Esophagus muscularis mucosa (tissue), 4 donors: ENCODE measurements around the gene FTO. TPM values are rescaled to one million over a fixed set of nuclear protein-coding genes. Genes with fewer than 3 reads are reported as not detected.

ENCODE experiments used
- DNase-seq: peaks from one replicate; pipeline ENCODE4 v3.0.0-alpha.2; 2017; ENCODE audit errors: extremely low spot score
- H3K27ac ChIP-seq, 4 donors: fragments of 200-600 bp; sonication (generic); replicated peaks in 1 of 4; 1 replicate in 3 of 4; 2 replicates in 1 of 4; pipeline ENCODE4 v1.5.1; 2016 to 2019; ENCODE audit warnings: mild to moderate bottlenecking in 1 of 4
- H3K27me3 ChIP-seq, 4 donors: fragments of 200-600 bp; sonication (generic); one replicate each; pipeline versions ENCODE4 v1.5.1 to v1.6.0; 2016 to 2019
- H3K36me3 ChIP-seq, 4 donors: fragments of 200-600 bp; sonication (generic); one replicate each; pipeline ENCODE4 v1.5.1; 2016 to 2019
- H3K4me1 ChIP-seq, 4 donors: fragments of 200-600 bp; sonication (generic); one replicate each; pipeline ENCODE4 v1.5.1; 2016 to 2019
- H3K4me3 ChIP-seq, 4 donors: fragments of 200-600 bp; sonication (generic); 1 replicate in 2 of 4; 2 replicates in 2 of 4; pipeline ENCODE4 v1.5.1; 2016 to 2019; ENCODE audit warnings: mild to moderate bottlenecking in 4 of 4, moderate library complexity in 1 of 4
- H3K9me3 ChIP-seq, 4 donors: fragments of 200-600 bp; sonication (generic); 1 replicate in 3 of 4; 2 replicates in 1 of 4; pipeline ENCODE4 v1.5.1; 2016 to 2019
- EP300 ChIP-seq: sonication (generic); formaldehyde crosslinking; IDR thresholded peaks from one replicate; pipeline ENCODE4 v1.6.1; 2017; ENCODE audit warnings: antibody characterized with exemption
- POLR2A ChIP-seq: fragments of 450-650 bp; IDR thresholded peaks from one replicate; pipeline ENCODE4 v1.6.1; 2017; ENCODE audit warnings: antibody characterized with exemption, moderate library complexity, mild to moderate bottlenecking, low read depth
- POLR2AphosphoS5 ChIP-seq, 2 donors: sonication (generic); formaldehyde crosslinking; IDR thresholded peaks; one replicate each; pipeline ENCODE4 v1.6.1; 2017; ENCODE audit warnings: antibody characterized with exemption in 2 of 2
- WGBS: methylation state at CpG from one replicate; pipeline ENCODE4 v1.1.5; 2018; 5-methylcytosine and 5-hydroxymethylcytosine counted together
- intact Hi-C: fragments of 100-400 bp; cut with DNase I; formaldehyde crosslinking; loops from one replicate; pipeline ENCODE4 v1.15.1; 2023
- total RNA-seq, 4 donors: library from RNA; depleted of rRNA; stranded (reverse); fragments of >200 nt; gene quantifications; one replicate each; pipeline versions ENCODE4 v1.1.0 to v1.2.1, GENCODE V29; 2016
- TF ChIP-seq, protein P1 (sequence below), 3 experiments: fragments of 200-600 bp in 2 of 3; fragments of 450-650 bp in 1 of 3; sonication (generic) in 2 of 3; IDR thresholded peaks; one replicate each; pipeline ENCODE4 v1.5.1; 2017 to 2019; ENCODE audit warnings: antibody characterized with exemption in 3 of 3, mild to moderate bottlenecking in 2 of 3, moderate library complexity in 1 of 3

The FTO gene
- total RNA-seq, 4 donors from 2014 or later = 101 to 121 (median 112) TPM

DNA sequence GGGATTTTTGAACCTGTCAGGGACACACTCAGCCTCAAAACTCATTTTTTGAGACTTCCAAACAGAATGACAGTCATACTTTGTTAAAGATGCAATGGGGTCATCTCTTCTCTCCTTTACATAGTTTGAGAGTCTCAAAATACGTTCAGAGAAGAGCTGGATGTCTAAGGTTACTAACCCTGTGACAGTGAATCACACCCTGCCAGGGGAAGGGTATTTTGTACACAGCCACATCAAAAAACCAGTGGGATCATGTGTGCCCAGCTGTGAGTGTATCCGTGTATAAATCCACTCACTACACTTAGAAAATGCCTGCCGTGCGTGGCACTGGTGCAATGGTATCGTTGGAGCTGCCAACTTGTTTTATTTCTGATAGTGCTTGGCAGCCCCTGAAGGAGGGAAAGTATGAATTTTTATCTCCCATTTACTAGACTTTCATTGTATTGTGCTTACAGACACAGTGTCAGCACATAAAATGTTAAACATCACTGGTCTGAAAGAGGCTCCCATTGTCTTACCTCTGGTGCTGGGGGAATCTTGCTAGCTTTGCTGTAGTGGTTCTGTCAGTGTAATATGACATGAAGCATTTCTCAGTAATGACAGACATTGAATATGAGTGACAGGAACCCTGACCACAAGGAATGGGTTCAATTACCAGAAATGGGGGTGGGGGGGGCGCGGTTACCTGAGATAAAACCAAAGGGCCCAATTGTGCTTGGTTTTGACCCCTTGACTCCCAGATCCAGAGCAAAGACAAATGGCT lies 256.3 kb downstream of the FTO start:
- 93% methylated on average over 7 of the region's 7 CpGs for WGBS
- TF ChIP-seq EP300 (no peak), POLR2AphosphoS5 (IDR thresholded peaks at IDR 0.05) (no peak), POLR2A (no peak)
- TF ChIP-seq, protein P1, sequence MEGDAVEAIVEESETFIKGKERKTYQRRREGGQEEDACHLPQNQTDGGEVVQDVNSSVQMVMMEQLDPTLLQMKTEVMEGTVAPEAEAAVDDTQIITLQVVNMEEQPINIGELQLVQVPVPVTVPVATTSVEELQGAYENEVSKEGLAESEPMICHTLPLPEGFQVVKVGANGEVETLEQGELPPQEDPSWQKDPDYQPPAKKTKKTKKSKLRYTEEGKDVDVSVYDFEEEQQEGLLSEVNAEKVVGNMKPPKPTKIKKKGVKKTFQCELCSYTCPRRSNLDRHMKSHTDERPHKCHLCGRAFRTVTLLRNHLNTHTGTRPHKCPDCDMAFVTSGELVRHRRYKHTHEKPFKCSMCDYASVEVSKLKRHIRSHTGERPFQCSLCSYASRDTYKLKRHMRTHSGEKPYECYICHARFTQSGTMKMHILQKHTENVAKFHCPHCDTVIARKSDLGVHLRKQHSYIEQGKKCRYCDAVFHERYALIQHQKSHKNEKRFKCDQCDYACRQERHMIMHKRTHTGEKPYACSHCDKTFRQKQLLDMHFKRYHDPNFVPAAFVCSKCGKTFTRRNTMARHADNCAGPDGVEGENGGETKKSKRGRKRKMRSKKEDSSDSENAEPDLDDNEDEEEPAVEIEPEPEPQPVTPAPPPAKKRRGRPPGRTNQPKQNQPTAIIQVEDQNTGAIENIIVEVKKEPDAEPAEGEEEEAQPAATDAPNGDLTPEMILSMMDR (IDR thresholded peaks at IDR 0.05) = no peak
- Histone ChIP-seq H3K4me1 (no peaks in the 10 kb centered on the region), H3K27ac (no peak overlapping the region), H3K4me3 (no peak overlapping the region), H3K36me3 (no peaks in the 10 kb centered on the region), H3K27me3 (no peaks in the 10 kb centered on the region), H3K9me3 (no peaks in the 10 kb centered on the region)
- intact Hi-C loops = no loop called here
- DNase-seq = no peak

DNA sequence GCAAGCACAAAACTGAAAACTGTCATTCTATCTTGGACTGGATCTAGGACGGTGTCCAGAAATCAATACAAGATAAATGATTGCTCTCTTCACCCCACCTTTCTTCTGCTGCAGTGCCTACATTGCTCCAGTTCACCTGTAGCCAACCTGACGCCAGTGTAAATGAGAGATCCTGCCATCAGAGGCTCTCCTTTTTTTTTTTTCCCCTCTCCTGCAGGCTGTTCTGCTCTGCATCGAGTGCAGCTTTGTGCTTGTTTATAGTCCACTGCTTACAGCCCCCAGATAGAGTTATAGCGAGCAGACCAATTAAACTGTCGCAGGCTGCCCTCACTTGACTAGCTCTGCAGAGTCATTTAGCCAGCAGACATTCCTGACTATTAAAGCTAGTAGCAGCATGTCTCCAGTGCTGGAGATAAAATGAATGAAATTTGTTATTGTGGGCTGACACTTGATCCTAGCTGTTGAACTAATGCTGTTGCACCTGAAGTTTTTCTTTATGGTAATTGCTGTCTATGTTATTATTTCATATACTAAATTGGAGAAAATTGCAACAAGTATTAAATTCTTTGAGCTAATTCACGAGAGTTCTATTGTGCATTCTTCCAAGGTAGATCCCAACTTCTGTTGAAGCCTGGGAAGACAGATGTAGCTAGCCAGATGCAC lies 257.1 kb downstream of the FTO start:
- no peaks in the 10 kb centered on the region for H3K4me1 ChIP-seq
- 94% methylated on average over 6 of the region's 6 CpGs for WGBS

DNA sequence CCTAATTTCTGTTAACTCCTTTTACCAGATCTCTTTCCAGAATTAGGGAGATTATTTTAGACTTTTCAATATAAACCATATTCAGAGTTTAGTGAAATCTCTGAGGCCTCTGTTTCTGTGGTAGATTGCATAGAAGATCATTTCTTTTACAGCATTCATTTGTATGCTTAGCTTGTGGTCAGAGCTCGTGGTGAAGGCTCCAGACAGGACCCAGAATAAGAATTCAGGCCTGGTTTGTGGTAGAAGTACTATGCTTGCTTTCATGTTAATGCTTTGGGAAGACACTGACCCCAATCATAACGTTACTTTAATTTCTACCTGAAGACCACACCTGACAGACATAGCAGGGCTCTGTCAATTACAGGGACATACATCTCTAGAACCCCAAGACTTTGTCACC lies 258.1 kb downstream of the FTO start:
- no peak overlapping the region for H3K4me3 ChIP-seq
- no peaks in the 10 kb centered on the region for H3K36me3 ChIP-seq
- intact Hi-C loops = no loop called here
- H3K27me3 ChIP-seq = no peaks in the 10 kb centered on the region
- 94% methylated on average over 2 of the region's 2 CpGs for WGBS
- no peaks in the 10 kb centered on the region for H3K9me3 ChIP-seq
- TF ChIP-seq POLR2A = no peak
- TF ChIP-seq, protein P1 (IDR thresholded peaks at IDR 0.05) = no peak
- TF ChIP-seq POLR2AphosphoS5 (IDR thresholded peaks at IDR 0.05) = no peak
- no peak for TF ChIP-seq EP300
- no peaks in the 10 kb centered on the region for H3K4me1 ChIP-seq
- DNase-seq = no peak
- H3K27ac ChIP-seq = no peak overlapping the region

More for the DNA sequence above, 257.1 kb downstream of the FTO start:
- Histone ChIP-seq H3K27ac (no peak overlapping the region), H3K4me3 (no peak overlapping the region), H3K9me3 (no peaks in the 10 kb centered on the region), H3K27me3 (no peaks in the 10 kb centered on the region), H3K36me3 (no peaks in the 10 kb centered on the region)
- intact Hi-C loops = no loop called here
- DNase-seq = no peak
- TF ChIP-seq POLR2AphosphoS5 (IDR thresholded peaks at IDR 0.05) = no peak
- TF ChIP-seq, protein P1 (IDR thresholded peaks at IDR 0.05) = no peak
- TF ChIP-seq EP300 = no peak
- TF ChIP-seq POLR2A = no peak

DNA sequence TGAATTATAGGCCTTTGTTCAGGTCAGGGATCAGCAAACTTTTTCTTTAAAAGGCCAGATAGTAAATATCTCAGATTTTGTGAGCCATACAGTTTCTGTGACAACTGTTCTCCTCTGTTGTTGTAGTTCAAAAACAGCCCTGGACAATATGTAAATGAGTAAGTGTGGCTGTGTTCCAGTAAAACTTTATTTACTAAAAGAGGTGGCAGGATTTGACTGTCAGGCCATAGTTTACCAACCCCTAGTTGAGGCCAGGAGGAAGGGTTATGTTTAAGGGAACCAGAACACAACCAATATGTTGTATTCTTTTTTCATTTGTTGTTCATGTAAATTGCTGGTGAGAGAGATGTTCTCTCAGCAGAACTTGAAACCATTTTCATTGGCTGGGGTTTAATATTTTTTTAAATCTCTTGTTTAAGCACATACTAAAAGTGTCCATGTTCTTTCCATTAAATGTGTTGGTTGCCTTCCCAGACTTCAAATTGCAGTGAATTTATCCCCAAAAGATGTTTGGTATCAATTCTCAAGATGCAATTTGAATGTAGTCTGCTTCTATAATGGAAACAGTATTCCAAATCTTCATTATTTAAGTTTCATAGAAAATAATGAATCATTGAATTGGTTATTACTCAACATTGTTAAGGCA lies 260.3 kb downstream of the FTO start:
- H3K27ac ChIP-seq = no peak overlapping the region
- no peak for DNase-seq
- TF ChIP-seq EP300 = no peak
- no peak for TF ChIP-seq POLR2AphosphoS5 (IDR thresholded peaks at IDR 0.05)
- TF ChIP-seq, protein P1 (IDR thresholded peaks at IDR 0.05) = no peak
- no peak for TF ChIP-seq POLR2A
- no peaks in the 10 kb centered on the region for H3K36me3 ChIP-seq
- H3K4me3 ChIP-seq = no peak overlapping the region
- no peaks in the 10 kb centered on the region for H3K9me3 ChIP-seq
- no peaks in the 10 kb centered on the region for H3K27me3 ChIP-seq
- intact Hi-C loops = no loop called here
- peaks cover 0 to 10% (median 5%) of the 10 kb centered on the region in 4 donors for H3K4me1 ChIP-seq
